ENCODE data around the gene PLA2G7.

The PLA2G7 gene

DNA sequence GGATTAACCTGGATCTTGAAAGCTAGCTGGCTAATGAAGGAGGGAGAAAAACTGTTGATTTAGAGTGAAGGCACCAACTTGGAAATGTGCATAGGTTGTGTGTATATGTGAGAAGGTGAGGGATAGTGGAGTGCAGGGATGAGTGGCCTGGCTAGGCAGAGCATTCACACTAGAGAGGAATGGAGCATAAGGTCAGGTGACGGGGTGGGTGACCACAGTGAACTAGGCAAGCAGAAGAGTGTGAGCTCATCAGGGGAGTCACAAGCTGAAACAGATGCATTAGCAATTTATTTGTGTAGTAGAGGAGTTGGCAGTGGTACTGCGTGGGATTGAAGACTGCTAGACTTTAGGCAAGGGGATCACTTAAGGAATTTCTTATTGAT is 22.0 kb upstream of the PLA2G7 start (continued):
- TF ChIP-seq, protein P1, sequence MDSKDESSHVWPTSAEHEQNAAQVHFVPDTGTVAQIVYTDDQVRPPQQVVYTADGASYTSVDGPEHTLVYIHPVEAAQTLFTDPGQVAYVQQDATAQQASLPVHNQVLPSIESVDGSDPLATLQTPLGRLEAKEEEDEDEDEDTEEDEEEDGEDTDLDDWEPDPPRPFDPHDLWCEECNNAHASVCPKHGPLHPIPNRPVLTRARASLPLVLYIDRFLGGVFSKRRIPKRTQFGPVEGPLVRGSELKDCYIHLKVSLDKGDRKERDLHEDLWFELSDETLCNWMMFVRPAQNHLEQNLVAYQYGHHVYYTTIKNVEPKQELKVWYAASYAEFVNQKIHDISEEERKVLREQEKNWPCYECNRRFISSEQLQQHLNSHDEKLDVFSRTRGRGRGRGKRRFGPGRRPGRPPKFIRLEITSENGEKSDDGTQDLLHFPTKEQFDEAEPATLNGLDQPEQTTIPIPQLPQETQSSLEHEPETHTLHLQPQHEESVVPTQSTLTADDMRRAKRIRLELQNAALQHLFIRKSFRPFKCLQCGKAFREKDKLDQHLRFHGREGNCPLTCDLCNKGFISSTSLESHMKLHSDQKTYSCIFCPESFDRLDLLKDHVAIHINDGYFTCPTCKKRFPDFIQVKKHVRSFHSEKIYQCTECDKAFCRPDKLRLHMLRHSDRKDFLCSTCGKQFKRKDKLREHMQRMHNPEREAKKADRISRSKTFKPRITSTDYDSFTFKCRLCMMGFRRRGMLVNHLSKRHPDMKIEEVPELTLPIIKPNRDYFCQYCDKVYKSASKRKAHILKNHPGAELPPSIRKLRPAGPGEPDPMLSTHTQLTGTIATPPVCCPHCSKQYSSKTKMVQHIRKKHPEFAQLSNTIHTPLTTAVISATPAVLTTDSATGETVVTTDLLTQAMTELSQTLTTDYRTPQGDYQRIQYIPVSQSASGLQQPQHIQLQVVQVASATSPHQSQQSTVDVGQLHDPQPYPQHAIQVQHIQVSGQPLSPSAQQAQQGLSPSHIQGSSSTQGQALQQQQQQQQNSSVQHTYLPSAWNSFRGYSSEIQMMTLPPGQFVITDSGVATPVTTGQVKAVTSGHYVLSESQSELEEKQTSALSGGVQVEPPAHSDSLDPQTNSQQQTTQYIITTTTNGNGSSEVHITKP (tag by site-specific recombination; IDR thresholded peaks at IDR 0.05) = 0 out of 2 replicates have a peak, but pooled peaks have one; percentile 71
- 0 out of 2 replicates have a peak, but pooled peaks have one; percentile 2 for TF ChIP-seq KLF8 (tag by site-specific recombination; IDR thresholded peaks at IDR 0.05)
- TF ChIP-seq, protein P2, sequence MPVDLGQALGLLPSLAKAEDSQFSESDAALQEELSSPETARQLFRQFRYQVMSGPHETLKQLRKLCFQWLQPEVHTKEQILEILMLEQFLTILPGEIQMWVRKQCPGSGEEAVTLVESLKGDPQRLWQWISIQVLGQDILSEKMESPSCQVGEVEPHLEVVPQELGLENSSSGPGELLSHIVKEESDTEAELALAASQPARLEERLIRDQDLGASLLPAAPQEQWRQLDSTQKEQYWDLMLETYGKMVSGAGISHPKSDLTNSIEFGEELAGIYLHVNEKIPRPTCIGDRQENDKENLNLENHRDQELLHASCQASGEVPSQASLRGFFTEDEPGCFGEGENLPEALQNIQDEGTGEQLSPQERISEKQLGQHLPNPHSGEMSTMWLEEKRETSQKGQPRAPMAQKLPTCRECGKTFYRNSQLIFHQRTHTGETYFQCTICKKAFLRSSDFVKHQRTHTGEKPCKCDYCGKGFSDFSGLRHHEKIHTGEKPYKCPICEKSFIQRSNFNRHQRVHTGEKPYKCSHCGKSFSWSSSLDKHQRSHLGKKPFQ (tag by site-specific recombination; IDR thresholded peaks at IDR 0.05) = peak; percentile 71
- TF ChIP-seq ZFP69B (tag by site-specific recombination; IDR thresholded peaks at IDR 0.05) = 0 out of 2 replicates have a peak, but pooled peaks have one; percentile 20
- TF ChIP-seq TCF7L2 (IDR thresholded peaks at IDR 0.05; ENCODE audit: borderline replicate concordance, low read depth, low read length) = no peak
- peak; percentile 51 for TF ChIP-seq ZFHX2 (tag by site-specific recombination; conservative IDR thresholded peaks at IDR 0.05)
- TF ChIP-seq ZBTB21 (tag by site-specific recombination; IDR thresholded peaks at IDR 0.05) = peak; percentile 17; the same call in 1 of the 2 replicates
- no peak for TF ChIP-seq ZNF416 (tag by site-specific recombination; IDR thresholded peaks at IDR 0.05)
- TF ChIP-seq SCRT2 (tag by site-specific recombination; IDR thresholded peaks at IDR 0.05) = peak; percentile 66
- TF ChIP-seq, protein P3, sequence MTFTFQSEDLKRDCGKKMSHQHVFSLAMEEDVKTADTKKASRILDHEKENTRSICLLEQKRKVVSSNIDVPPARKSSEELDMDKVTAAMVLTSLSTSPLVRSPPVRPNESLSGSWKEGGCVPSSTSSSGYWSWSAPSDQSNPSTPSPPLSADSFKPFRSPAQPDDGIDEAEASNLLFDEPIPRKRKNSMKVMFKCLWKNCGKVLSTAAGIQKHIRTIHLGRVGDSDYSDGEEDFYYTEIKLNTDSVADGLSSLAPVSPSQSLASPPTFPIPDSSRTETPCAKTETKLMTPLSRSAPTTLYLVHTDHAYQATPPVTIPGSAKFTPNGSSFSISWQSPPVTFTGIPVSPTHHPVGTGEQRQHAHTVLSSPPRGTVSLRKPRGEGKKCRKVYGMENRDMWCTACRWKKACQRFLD (tag by site-specific recombination; IDR thresholded peaks at IDR 0.05) = no peak
- no peak for TF ChIP-seq MYNN (tag by site-specific recombination; IDR thresholded peaks at IDR 0.05; ENCODE audit: borderline replicate concordance)
- no peak for TF ChIP-seq ZNF555 (tag by site-specific recombination; conservative IDR thresholded peaks at IDR 0.05)
- TF ChIP-seq SP7 (tag by site-specific recombination; IDR thresholded peaks at IDR 0.05) = peak; percentile 65
- no peak for TF ChIP-seq ZNF404 (tag by site-specific recombination; IDR thresholded peaks at IDR 0.05)
- TF ChIP-seq BCL11A (tag by site-specific recombination; IDR thresholded peaks at IDR 0.05; ENCODE audit: low read depth) = 0 out of 2 replicates have a peak, but pooled peaks have one; percentile 50
- TF ChIP-seq ZSCAN16 (tag by site-specific recombination; IDR thresholded peaks at IDR 0.05) = no peak
- TF ChIP-seq, protein P4, sequence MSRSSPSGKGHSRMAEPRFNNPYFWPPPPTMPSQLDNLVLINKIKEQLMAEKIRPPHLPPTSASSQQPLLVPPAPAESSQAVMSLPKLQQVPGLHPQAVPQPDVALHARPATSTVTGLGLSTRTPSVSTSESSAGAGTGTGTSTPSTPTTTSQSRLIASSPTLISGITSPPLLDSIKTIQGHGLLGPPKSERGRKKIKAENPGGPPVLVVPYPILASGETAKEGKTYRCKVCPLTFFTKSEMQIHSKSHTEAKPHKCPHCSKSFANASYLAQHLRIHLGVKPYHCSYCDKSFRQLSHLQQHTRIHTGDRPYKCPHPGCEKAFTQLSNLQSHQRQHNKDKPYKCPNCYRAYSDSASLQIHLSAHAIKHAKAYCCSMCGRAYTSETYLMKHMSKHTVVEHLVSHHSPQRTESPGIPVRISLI (tag by site-specific recombination; IDR thresholded peaks at IDR 0.05) = 0 out of 2 replicates have a peak, but pooled peaks have one; percentile 54
- TF ChIP-seq ZBTB17 (tag by site-specific recombination; IDR thresholded peaks at IDR 0.05) = peak; percentile 78
- TF ChIP-seq, protein P5, sequence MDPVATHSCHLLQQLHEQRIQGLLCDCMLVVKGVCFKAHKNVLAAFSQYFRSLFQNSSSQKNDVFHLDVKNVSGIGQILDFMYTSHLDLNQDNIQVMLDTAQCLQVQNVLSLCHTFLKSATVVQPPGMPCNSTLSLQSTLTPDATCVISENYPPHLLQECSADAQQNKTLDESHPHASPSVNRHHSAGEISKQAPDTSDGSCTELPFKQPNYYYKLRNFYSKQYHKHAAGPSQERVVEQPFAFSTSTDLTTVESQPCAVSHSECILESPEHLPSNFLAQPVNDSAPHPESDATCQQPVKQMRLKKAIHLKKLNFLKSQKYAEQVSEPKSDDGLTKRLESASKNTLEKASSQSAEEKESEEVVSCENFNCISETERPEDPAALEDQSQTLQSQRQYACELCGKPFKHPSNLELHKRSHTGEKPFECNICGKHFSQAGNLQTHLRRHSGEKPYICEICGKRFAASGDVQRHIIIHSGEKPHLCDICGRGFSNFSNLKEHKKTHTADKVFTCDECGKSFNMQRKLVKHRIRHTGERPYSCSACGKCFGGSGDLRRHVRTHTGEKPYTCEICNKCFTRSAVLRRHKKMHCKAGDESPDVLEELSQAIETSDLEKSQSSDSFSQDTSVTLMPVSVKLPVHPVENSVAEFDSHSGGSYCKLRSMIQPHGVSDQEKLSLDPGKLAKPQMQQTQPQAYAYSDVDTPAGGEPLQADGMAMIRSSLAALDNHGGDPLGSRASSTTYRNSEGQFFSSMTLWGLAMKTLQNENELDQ (tag by site-specific recombination; IDR thresholded peaks at IDR 0.05; ENCODE audit: low read depth) = no peak
- TF ChIP-seq, protein P6, sequence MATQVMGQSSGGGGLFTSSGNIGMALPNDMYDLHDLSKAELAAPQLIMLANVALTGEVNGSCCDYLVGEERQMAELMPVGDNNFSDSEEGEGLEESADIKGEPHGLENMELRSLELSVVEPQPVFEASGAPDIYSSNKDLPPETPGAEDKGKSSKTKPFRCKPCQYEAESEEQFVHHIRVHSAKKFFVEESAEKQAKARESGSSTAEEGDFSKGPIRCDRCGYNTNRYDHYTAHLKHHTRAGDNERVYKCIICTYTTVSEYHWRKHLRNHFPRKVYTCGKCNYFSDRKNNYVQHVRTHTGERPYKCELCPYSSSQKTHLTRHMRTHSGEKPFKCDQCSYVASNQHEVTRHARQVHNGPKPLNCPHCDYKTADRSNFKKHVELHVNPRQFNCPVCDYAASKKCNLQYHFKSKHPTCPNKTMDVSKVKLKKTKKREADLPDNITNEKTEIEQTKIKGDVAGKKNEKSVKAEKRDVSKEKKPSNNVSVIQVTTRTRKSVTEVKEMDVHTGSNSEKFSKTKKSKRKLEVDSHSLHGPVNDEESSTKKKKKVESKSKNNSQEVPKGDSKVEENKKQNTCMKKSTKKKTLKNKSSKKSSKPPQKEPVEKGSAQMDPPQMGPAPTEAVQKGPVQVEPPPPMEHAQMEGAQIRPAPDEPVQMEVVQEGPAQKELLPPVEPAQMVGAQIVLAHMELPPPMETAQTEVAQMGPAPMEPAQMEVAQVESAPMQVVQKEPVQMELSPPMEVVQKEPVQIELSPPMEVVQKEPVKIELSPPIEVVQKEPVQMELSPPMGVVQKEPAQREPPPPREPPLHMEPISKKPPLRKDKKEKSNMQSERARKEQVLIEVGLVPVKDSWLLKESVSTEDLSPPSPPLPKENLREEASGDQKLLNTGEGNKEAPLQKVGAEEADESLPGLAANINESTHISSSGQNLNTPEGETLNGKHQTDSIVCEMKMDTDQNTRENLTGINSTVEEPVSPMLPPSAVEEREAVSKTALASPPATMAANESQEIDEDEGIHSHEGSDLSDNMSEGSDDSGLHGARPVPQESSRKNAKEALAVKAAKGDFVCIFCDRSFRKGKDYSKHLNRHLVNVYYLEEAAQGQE (tag by site-specific recombination; IDR thresholded peaks at IDR 0.05) = no peak
- no peak for TF ChIP-seq HOXC10 (CRISPR knock-in tag; IDR thresholded peaks at IDR 0.05)
- TF ChIP-seq ZNF114 (tag by site-specific recombination; IDR thresholded peaks at IDR 0.05) = no peak
- TF ChIP-seq ZNF221 (tag by site-specific recombination; IDR thresholded peaks at IDR 0.05; ENCODE audit: borderline replicate concordance) = no peak
- TF ChIP-seq ZNF621 (tag by site-specific recombination; IDR thresholded peaks at IDR 0.05) = no peak
- no peak for TF ChIP-seq ZNF23 (tag by site-specific recombination; IDR thresholded peaks at IDR 0.05; ENCODE audit: borderline replicate concordance)
- peak; percentile 74; the same call in 1 of the 2 replicates for TF ChIP-seq ZNF366 (tag by site-specific recombination; conservative IDR thresholded peaks at IDR 0.05)
- peak; percentile 50 for TF ChIP-seq ZNF629 (tag by site-specific recombination; IDR thresholded peaks at IDR 0.05)
